ENCODE data around the gene RBM33.

DNA sequence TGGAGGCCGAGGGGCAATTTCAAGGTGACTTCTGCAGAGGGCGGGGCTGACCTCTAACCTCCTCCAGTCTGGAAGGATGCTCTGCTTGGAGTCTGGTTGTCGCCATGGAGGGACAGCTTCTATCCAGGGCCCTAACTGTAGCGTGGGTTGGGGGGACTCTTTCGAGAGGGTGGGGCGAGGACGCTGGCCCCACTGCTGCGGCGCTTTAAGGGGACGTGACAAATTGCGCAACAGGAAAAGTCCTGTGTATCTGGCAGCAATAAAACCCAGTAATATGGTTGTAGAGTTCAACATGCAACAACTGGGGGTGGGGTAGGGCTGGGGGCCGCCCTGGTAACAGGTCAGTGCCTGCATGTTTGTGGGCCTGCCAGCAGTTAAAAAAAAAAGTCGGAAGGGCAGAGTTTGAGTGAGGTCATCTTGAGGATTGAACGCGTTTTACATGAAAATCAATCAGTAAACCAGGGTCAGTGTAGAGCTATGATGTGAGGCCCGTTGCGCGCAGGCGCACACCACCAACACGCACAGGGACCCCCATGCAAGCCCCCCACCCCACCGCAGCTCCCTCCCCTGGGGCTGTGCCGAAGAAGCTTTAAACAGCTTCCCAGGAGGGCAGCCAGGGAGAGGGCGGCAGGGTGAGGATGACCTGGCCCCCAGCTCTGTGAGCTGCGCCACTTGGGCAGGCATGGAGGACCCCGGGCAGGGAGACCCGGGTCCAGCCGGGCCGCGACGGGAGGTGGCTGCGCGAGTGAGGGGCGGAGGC is 163.5 kb downstream of the RBM33 start:
- TF ChIP-seq POLR2A (IDR thresholded peaks at IDR 0.05; ENCODE audit: low read length) = no peak
- TF ChIP-seq GATA1 (IDR thresholded peaks at IDR 0.05; ENCODE audit: low read depth, low read length) = no peak
